HG02884 (cell line): ENCODE results near the gene BYSL.

Source experiments
- ATAC-seq: cut with Tn5 transposase; IDR thresholded peaks from one replicate; pipeline ENCODE4 v1.9.1; 2021; ENCODE audit warnings: mild to moderate bottlenecking, moderate library complexity; ENCODE audit not compliant: unreplicated experiment

Gene BYSL

DNA sequence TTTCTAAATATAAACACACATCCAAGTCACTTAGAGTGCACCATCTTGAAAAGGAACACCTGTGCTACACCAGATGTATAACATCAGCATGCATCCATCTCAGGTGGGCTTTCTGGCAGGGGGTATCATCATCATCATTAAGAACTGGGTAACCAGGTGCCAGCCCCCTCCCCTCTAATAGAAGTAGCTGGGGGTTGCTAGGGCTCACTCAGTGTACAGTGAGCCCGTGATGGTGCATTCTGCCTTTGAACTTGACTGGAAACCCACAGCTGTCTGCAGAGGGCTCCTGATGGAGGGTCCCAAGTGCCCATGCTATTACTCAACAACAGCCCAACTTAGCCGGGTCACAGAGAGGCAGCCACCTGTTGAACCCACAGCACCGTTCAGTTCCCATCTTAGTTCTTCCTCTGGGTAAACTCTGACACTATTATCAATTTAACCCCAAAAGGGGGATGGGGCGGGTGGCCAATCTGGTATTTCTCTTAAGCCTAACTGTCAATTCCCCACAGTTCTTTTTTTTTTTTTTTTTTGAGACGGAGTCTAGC, 53.1 kb downstream of the BYSL start:
- ATAC-seq: no peak

GRCh38 chr6:41975276-41975675, 54.0 kb downstream of the BYSL start:
- ATAC-seq: no peak

DNA sequence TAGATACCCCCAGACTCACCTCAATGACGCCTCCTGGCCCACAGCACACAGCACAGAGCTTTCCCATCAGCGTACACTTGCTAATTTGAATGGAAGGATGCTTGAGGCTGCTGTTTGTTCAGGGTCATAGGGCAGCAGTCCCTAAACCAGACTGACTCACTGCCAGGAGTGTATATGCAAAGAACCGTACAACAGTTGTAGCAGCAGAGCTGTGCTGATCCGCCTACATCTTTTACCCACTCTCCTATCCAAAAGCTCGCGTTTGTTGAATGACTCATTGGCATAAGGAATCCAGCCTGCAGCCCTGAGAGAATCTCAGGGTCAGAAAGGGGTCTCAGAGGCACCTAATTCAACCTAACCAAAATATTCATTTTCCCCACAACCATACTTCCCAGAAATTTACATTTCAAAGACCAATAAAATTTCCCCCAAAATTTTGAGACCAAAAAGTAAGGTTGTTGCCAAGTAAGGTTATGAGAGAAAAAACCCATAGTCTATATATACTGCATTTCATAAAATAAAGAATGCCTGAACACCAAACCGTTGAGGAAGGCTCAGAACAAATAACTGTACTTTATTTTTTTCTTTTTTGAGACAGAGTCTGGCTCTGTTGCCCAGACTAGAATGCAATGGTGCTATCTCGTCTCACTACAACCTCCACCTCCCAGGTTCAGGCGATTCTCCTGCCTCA, 55.6 kb downstream of the BYSL start:
- ATAC-seq: no peak
